Sigmoid colon (tissue), 4 donors: ENCODE results near the gene SPIRE1.

Experiments used
- POLR2AphosphoS5 ChIP-seq, 4 donors: sonication (generic); formaldehyde crosslinking; IDR thresholded peaks; one replicate each; pipeline ENCODE4 v1.6.1; 2017; ENCODE audit warnings: antibody characterized with exemption in 4 of 4
- TF ChIP-seq, protein P1 (sequence below), 4 experiments: fragments of 450-650 bp in 3 of 4; fragments of 200-600 bp in 1 of 4; IDR thresholded peaks; one replicate each; pipeline ENCODE4 v1.5.1; 2016 to 2019; ENCODE audit warnings: antibody characterized with exemption in 4 of 4, mild to moderate bottlenecking in 3 of 4, moderate library complexity in 2 of 4

DNA sequence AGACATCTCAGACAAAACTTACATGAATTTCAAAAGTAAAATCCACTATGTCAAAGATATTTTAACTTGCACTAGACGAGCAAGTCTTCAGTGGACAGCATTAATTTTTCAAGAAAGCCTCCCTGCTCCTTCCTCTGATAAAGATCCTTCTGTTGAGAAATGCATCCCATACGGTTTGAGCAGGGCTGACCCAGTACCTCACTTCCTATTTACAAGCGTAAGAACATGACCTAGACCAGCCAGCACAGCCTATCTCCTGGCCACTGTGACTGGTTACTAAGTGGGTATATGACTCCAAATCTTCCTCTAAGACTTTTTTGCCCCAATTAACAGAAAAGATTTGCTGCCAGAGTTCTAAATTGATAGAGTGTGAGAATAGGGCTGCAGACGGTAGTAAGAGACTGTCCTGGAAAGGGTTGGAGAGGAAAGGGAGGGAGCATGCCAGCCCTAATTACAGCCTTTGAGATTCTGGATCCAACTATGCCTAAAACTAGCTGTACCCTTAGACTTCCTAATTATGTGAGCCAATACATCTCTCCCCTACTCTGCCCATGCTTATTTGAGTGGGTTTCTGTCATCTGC lies 141.8 kb downstream of the SPIRE1 start:
- TF ChIP-seq POLR2AphosphoS5 (IDR thresholded peaks at IDR 0.05) = no peak
- TF ChIP-seq, protein P1, sequence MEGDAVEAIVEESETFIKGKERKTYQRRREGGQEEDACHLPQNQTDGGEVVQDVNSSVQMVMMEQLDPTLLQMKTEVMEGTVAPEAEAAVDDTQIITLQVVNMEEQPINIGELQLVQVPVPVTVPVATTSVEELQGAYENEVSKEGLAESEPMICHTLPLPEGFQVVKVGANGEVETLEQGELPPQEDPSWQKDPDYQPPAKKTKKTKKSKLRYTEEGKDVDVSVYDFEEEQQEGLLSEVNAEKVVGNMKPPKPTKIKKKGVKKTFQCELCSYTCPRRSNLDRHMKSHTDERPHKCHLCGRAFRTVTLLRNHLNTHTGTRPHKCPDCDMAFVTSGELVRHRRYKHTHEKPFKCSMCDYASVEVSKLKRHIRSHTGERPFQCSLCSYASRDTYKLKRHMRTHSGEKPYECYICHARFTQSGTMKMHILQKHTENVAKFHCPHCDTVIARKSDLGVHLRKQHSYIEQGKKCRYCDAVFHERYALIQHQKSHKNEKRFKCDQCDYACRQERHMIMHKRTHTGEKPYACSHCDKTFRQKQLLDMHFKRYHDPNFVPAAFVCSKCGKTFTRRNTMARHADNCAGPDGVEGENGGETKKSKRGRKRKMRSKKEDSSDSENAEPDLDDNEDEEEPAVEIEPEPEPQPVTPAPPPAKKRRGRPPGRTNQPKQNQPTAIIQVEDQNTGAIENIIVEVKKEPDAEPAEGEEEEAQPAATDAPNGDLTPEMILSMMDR (IDR thresholded peaks at IDR 0.05) = no peak
